HL-60/S4 treated with phorbol 12-myristate 13-acetate at 8.2 ng/mL for 4 days and 3 days (cell line): Measurements from ENCODE around the gene EFNB2.

Experiments
- in situ Hi-C: fragments of 300-500 bp; cut with MboI; formaldehyde crosslinking; loops from 2 replicates; pipeline ENCODE4 v1.15.0; 2022; ENCODE audit warnings: low sequenced_read_pairs

The EFNB2 gene

GRCh38 chr13:106527826-106528225, 7.6 kb downstream of the EFNB2 start:
- in situ Hi-C loops = loop anchor here (25.0 kb wide), 1 partner anchor 441 kb away; no protein-coding TSS in a partner anchor

GRCh38 chr13:106527445-106527801, 8.0 kb downstream of the EFNB2 start:
- in situ Hi-C loops = loop anchor here (25.0 kb wide), 1 partner anchor 440 kb away; no protein-coding TSS in a partner anchor

- in situ Hi-C loops = loop anchor here (25.0 kb wide), 1 partner anchor 440 kb away; no protein-coding TSS in a partner anchor
Observed at GRCh38 chr13:106526738-106527444, 8.6 kb downstream of the EFNB2 start.

- in situ Hi-C loops = loop anchor here (25.0 kb wide), 1 partner anchor 439 kb away; no protein-coding TSS in a partner anchor
Observed at GRCh38 chr13:106525865-106526264, 9.6 kb downstream of the EFNB2 start.

- in situ Hi-C loops = no loop called here
Observed at GRCh38 chr13:106524108-106524507, 11.4 kb downstream of the EFNB2 start.

GRCh38 chr13:106523576-106523975, 11.9 kb downstream of the EFNB2 start:
- in situ Hi-C loops = no loop called here

GRCh38 chr13:106522898-106523525, 12.4 kb downstream of the EFNB2 start:
- in situ Hi-C loops = no loop called here

- in situ Hi-C loops = no loop called here
Observed at GRCh38 chr13:106522112-106522705, 13.3 kb downstream of the EFNB2 start.

GRCh38 chr13:106521095-106521799, 14.2 kb downstream of the EFNB2 start:
- in situ Hi-C loops = no loop called here

- in situ Hi-C loops = no loop called here
Observed at GRCh38 chr13:106520251-106521054, 15.0 kb downstream of the EFNB2 start.

GRCh38 chr13:106518512-106518911, 16.9 kb downstream of the EFNB2 start:
- in situ Hi-C loops = no loop called here

GRCh38 chr13:106517109-106517847, 18.2 kb downstream of the EFNB2 start:
- in situ Hi-C loops = no loop called here

- in situ Hi-C loops = no loop called here
Observed at GRCh38 chr13:106515635-106516254, 19.7 kb downstream of the EFNB2 start.

GRCh38 chr13:106514928-106515634, 20.4 kb downstream of the EFNB2 start:
- in situ Hi-C loops = no loop called here

GRCh38 chr13:106513025-106513983, 22.2 kb downstream of the EFNB2 start:
- in situ Hi-C loops = no loop called here

- in situ Hi-C loops = no loop called here
Observed at GRCh38 chr13:106507560-106508274, 27.7 kb downstream of the EFNB2 start.

- in situ Hi-C loops = no loop called here
Observed at GRCh38 chr13:106506286-106506685, 29.2 kb downstream of the EFNB2 start.
